ENCODE measurements around the gene STIL. TPM values are rescaled to one million over a fixed set of nuclear protein-coding genes. Genes with fewer than 3 reads are reported as not detected.
A peak's percentile ranks its signal among the peaks of the same experiment; 100 is the strongest.

The STIL gene
- total RNA-seq, 1 donor from 2014 or later = 5.4 TPM

DNA sequence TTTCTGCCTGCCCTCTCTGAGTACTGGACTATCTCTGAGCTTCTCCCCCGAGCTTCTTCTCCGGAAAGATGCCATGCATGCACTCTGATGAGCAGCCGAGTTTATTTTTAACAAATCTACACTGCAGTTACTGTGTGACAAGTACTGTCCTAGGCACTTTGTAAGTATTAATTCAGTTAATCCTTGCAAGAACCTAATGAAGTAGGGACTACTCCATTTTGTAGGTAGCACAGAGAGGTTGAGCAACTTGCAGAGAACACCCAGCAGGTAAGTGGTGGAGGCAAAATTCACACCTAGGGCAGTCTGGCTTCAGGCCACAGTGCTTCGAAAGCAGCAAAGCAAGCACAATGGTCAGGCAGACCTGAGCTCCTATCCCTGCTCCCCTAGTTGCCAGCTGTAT lies 78.1 kb downstream of the STIL start:
- TF ChIP-seq, protein P1, sequence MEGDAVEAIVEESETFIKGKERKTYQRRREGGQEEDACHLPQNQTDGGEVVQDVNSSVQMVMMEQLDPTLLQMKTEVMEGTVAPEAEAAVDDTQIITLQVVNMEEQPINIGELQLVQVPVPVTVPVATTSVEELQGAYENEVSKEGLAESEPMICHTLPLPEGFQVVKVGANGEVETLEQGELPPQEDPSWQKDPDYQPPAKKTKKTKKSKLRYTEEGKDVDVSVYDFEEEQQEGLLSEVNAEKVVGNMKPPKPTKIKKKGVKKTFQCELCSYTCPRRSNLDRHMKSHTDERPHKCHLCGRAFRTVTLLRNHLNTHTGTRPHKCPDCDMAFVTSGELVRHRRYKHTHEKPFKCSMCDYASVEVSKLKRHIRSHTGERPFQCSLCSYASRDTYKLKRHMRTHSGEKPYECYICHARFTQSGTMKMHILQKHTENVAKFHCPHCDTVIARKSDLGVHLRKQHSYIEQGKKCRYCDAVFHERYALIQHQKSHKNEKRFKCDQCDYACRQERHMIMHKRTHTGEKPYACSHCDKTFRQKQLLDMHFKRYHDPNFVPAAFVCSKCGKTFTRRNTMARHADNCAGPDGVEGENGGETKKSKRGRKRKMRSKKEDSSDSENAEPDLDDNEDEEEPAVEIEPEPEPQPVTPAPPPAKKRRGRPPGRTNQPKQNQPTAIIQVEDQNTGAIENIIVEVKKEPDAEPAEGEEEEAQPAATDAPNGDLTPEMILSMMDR (IDR thresholded peaks at IDR 0.05; ENCODE audit: partially characterized antibody, unreplicated experiment) = no peak
- Mint-ChIP-seq H3K9me3 (ENCODE audit: unreplicated experiment) (peaks cover 10% of the 10 kb centered on the region), H3K27ac (ENCODE audit: unreplicated experiment) (no peak overlapping the region), H3K27me3 (ENCODE audit: unreplicated experiment) (peaks cover 33% of the 10 kb centered on the region), H3K4me1 (ENCODE audit: low read depth, unreplicated experiment) (peaks cover 5% of the 10 kb centered on the region), H3K4me3 (ENCODE audit: unreplicated experiment) (no peak overlapping the region), H3K36me3 (ENCODE audit: unreplicated experiment) (no peaks in the 10 kb centered on the region)
- DNase-seq = no peak

DNA sequence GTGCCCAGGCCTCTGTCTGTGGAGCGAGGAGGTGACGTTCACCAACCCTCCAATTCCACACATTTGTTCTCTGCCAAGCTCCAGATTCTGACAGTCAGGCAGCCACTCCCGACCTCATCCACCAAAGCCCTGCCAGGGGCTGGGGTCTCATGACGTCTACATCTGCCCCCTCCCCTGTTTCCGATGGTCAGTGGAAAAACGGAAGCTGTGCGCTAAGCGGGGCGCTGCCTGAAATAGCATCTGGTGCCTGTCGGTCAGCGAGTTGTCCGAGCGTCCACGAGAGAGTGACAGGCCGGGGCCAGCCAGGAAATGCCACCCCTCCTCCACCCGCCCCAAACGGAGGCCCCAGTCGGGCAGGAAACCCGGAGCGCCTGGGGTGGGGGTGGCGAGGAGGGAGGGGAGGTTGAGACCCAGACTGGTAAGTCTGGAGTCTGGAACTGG lies 78.7 kb downstream of the STIL start:
- no peak for DNase-seq
- H3K27ac Mint-ChIP-seq (ENCODE audit: unreplicated experiment) = no peak overlapping the region
- H3K9me3 Mint-ChIP-seq (ENCODE audit: unreplicated experiment) = peaks cover 12% of the 10 kb centered on the region
- H3K4me1 Mint-ChIP-seq (ENCODE audit: low read depth, unreplicated experiment) = peaks cover 5% of the 10 kb centered on the region
- TF ChIP-seq, protein P1 (IDR thresholded peaks at IDR 0.05; ENCODE audit: partially characterized antibody, unreplicated experiment) = no peak
- H3K27me3 Mint-ChIP-seq (ENCODE audit: unreplicated experiment) = peaks cover 34% of the 10 kb centered on the region
- no peak overlapping the region for H3K4me3 Mint-ChIP-seq (ENCODE audit: unreplicated experiment)
- no peaks in the 10 kb centered on the region for H3K36me3 Mint-ChIP-seq (ENCODE audit: unreplicated experiment)

DNA sequence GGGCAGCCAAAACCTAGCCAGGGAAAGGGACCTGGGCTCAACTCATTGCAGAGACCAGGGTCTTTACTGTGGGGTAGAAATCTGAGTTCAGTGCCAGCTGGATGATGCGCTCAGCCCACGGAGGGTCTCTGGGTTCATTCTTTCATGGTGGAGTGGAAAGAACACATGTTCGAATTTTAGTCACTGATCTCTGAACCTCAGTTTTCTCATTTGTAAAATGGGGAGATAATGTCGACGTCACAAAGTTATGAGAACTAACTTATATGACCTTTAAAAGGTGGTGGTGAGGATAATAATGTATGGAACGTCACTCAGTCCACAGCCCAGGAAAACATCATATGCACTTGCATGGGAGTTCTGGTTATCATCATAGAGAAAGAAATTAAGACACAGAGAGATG lies 80.8 kb downstream of the STIL start:
- TF ChIP-seq, protein P1 (IDR thresholded peaks at IDR 0.05; ENCODE audit: partially characterized antibody, unreplicated experiment) = no peak
- Mint-ChIP-seq H3K27me3 (ENCODE audit: unreplicated experiment) (peaks cover 49% of the 10 kb centered on the region), H3K27ac (ENCODE audit: unreplicated experiment) (no peak overlapping the region), H3K9me3 (ENCODE audit: unreplicated experiment) (peaks cover 15% of the 10 kb centered on the region), H3K4me3 (ENCODE audit: unreplicated experiment) (no peak overlapping the region), H3K4me1 (ENCODE audit: low read depth, unreplicated experiment) (peaks cover 8% of the 10 kb centered on the region), H3K36me3 (ENCODE audit: unreplicated experiment) (no peaks in the 10 kb centered on the region)
- no peak for DNase-seq

DNA sequence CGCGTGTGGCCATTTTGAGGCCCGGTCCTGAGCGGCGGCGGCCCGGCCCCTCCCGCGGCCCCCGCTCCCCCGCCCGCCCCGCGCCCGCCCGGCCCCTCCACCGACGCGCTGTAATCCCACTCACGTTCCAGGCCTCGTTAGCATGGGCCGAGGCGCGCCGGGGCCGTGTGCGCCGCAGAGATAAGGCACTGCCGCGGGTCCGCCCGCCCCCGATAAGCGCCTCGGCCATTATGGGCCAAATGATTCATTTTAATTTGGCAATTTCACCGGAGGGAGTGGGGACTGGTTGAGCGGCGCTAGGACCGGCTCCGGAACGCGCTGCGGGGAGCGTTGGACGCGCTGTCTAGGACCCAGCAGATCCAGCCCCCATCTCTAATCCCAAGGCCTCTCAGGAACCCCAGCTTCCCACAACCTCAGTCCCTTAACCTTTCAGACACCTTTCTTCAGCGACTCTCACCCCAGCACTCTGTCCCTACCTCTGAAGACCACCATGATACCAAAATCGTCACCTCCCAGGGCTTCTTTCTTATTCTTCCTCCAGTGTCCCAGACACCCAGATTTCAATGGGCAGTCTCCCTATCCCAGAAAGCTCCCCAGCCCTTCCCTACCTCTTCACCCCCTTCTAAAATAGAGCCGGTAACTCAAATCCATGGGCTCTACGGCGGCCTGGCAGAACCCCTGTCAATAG lies 81.6 kb downstream of the STIL start, which contains the start of gene TAL1:
Gene TAL1, minus strand, starts transcription at position 39 of the 688 bp plus-strand sequence. CDS start 6,337 bp downstream, outside the sequence.
- DNase-seq = no peak
- H3K4me1 Mint-ChIP-seq (ENCODE audit: low read depth, unreplicated experiment) = peaks cover 8% of the 10 kb centered on the region

More for the DNA sequence above, 81.6 kb downstream of the STIL start, which contains the start of gene TAL1:
- Mint-ChIP-seq H3K36me3 (ENCODE audit: unreplicated experiment) (no peaks in the 10 kb centered on the region), H3K9me3 (ENCODE audit: unreplicated experiment) (peaks cover 15% of the 10 kb centered on the region), H3K27me3 (ENCODE audit: unreplicated experiment) (peaks cover 56% of the 10 kb centered on the region), H3K4me3 (ENCODE audit: unreplicated experiment) (peak within 1 kb of the TSS; percentile 86), H3K27ac (ENCODE audit: unreplicated experiment) (peak within 1 kb of the TSS; percentile 78)
- TF ChIP-seq, protein P1 (IDR thresholded peaks at IDR 0.05; ENCODE audit: partially characterized antibody, unreplicated experiment) = no peak

Measured in glutamatergic neuron (in vitro differentiated cells).